ENCODE data around the gene DTNBP1. TPM values are rescaled to one million over a fixed set of nuclear protein-coding genes. Genes with fewer than 3 reads are reported as not detected.

The DTNBP1 gene
- total and polyA plus RNA-seq, 3 donors from 2014 or later: 21.8 to 25.4 (median 22.6) TPM

DNA sequence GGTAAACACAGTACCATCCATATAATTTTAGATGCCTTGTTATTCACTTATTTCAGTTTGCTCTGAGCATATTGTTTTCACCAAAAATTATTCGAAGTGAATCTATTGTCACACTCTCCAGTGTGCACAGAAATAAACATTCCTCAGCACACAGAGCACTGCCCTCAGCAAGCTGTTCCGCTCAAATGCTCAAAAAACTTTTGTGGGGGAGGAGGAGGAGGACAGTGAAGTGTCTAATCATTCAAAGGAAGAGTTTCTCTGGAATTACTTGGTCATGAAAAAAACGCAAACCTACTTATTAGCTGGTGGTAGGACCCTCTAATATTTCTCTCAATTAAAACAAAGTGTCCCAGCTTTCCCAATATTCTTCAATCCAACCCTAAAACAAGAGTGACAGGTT lies 88.3 kb downstream of the DTNBP1 start:
- H3K4me1 ChIP-seq: no peaks in the 10 kb centered on the region
- TF ChIP-seq POLR2A (IDR thresholded peaks at IDR 0.05): no peak
- TF ChIP-seq, protein P1, sequence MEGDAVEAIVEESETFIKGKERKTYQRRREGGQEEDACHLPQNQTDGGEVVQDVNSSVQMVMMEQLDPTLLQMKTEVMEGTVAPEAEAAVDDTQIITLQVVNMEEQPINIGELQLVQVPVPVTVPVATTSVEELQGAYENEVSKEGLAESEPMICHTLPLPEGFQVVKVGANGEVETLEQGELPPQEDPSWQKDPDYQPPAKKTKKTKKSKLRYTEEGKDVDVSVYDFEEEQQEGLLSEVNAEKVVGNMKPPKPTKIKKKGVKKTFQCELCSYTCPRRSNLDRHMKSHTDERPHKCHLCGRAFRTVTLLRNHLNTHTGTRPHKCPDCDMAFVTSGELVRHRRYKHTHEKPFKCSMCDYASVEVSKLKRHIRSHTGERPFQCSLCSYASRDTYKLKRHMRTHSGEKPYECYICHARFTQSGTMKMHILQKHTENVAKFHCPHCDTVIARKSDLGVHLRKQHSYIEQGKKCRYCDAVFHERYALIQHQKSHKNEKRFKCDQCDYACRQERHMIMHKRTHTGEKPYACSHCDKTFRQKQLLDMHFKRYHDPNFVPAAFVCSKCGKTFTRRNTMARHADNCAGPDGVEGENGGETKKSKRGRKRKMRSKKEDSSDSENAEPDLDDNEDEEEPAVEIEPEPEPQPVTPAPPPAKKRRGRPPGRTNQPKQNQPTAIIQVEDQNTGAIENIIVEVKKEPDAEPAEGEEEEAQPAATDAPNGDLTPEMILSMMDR (IDR thresholded peaks at IDR 0.05): no peak
- no peaks in the 10 kb centered on the region for H3K27me3 ChIP-seq
- intact Hi-C loops (cut with DNase I; ENCODE audit: low total_unique reads): no loop called here
- no peaks in the 10 kb centered on the region for H3K36me3 ChIP-seq (ENCODE audit: low read depth, missing control alignments)
- H3K27ac ChIP-seq: no peak overlapping the region
- no peak for DNase-seq
- H3K9me3 ChIP-seq: no peaks in the 10 kb centered on the region
- 39 to 44% methylated on average over 3 of the region's 3 CpGs for WGBS, 2 donors
- H3K4me3 ChIP-seq: no peak overlapping the region

DNA sequence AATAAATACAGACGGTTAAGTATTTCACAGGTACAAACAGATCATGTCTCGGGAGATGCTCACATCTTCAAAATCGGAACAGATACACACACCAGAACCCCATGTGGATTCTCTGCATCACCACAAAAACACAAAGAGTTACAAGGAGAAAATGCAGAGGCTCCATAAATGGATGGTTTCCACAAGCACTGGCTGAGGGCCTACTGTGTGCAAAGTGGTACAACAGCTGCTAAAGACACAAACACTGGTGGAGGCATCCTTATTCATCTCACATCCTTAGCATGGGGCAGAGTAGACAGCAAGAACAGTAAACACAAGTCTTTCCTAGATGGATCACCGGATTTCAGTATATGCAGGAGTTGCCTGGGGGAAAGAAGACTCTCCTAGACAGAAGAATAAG lies 88.8 kb downstream of the DTNBP1 start:
- Histone ChIP-seq H3K27me3 (no peaks in the 10 kb centered on the region), H3K36me3 (ENCODE audit: low read depth, missing control alignments) (no peaks in the 10 kb centered on the region), H3K4me3 (no peak overlapping the region), H3K4me1 (no peaks in the 10 kb centered on the region), H3K9me3 (no peaks in the 10 kb centered on the region), H3K27ac (no peak overlapping the region)
- WGBS, 2 donors: 60 to 75% methylated on average over 4 of the region's 4 CpGs
- intact Hi-C loops (cut with DNase I; ENCODE audit: low total_unique reads): no loop called here
- DNase-seq: no peak
- TF ChIP-seq POLR2A (IDR thresholded peaks at IDR 0.05): no peak
- TF ChIP-seq, protein P1 (IDR thresholded peaks at IDR 0.05): no peak

- Histone ChIP-seq H3K27ac (no peak overlapping the region), H3K36me3 (ENCODE audit: low read depth, missing control alignments) (no peaks in the 10 kb centered on the region), H3K4me1 (no peaks in the 10 kb centered on the region), H3K4me3 (no peak overlapping the region), H3K27me3 (no peaks in the 10 kb centered on the region), H3K9me3 (no peaks in the 10 kb centered on the region)
- no peak for DNase-seq
- intact Hi-C loops (cut with DNase I; ENCODE audit: low total_unique reads): no loop called here
- 95 to 97% methylated on average over 4 of the region's 4 CpGs for WGBS, 2 donors
- TF ChIP-seq POLR2A (IDR thresholded peaks at IDR 0.05): no peak
- TF ChIP-seq, protein P1 (IDR thresholded peaks at IDR 0.05): no peak
These were observed 89.4 kb downstream of the DTNBP1 start for GRCh38 chr6:15573384-15573783.

DNA sequence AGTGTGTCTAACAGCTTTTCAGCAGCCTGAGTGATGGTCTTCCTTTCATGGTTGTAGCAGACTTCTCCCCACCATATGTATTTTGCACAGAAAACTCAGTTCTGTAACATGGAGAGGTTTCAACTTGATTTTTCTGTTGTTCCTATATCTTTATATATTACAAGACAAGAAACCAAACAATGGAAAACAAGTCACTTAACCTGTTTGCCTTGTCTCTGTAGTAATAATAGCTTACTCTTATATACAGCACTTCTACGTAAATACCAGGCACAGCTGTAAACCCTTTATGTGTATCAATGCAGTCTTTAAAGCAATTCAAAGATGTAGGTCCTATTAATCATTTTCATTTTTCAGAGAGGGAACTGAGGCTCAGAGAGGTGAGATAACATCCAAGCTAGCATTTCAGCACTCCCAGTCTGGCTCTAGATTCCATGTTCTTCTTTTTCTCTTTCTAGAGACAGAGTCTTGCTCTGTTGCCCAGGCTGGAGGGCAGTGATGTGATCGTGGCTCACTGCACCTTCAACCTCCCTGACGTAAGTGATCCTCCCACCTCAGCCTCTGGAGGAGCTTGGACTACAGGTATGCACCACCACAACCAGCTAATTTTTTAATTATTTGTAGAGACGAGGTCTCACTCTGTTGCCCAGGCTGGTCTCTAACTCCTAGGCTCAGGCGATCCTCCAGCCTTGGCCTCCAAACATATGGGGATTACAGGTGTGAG lies 90.4 kb downstream of the DTNBP1 start:
- TF ChIP-seq, protein P1 (IDR thresholded peaks at IDR 0.05): no peak
- H3K27me3 ChIP-seq: no peaks in the 10 kb centered on the region
- H3K9me3 ChIP-seq: no peaks in the 10 kb centered on the region
- no peaks in the 10 kb centered on the region for H3K4me1 ChIP-seq
- no peak overlapping the region for H3K27ac ChIP-seq
- no peak overlapping the region for H3K4me3 ChIP-seq
- 94 to 98% methylated on average over 5 of the region's 5 CpGs for WGBS, 2 donors
- intact Hi-C loops (cut with DNase I; ENCODE audit: low total_unique reads): no loop called here
- H3K36me3 ChIP-seq (ENCODE audit: low read depth, missing control alignments): no peaks in the 10 kb centered on the region
- no peak for DNase-seq

- H3K4me3 ChIP-seq: no peak overlapping the region
- H3K27ac ChIP-seq: no peak overlapping the region
- H3K4me1 ChIP-seq: no peaks in the 10 kb centered on the region
- no peak for TF ChIP-seq POLR2A (IDR thresholded peaks at IDR 0.05)
- TF ChIP-seq, protein P1 (IDR thresholded peaks at IDR 0.05): no peak
- H3K27me3 ChIP-seq: no peaks in the 10 kb centered on the region
- DNase-seq: no peak
- H3K36me3 ChIP-seq (ENCODE audit: low read depth, missing control alignments): no peaks in the 10 kb centered on the region
- intact Hi-C loops (cut with DNase I; ENCODE audit: low total_unique reads): no loop called here
- WGBS, 2 donors: 95 to 96% methylated on average over 2 of the region's 2 CpGs
- H3K9me3 ChIP-seq: no peaks in the 10 kb centered on the region
These were observed 92.7 kb downstream of the DTNBP1 start for GRCh38 chr6:15570171-15570570.

Data from testis (tissue), 3 donors.